ENCODE measurements around the gene DNAJC5G. TPM values are rescaled to one million over a fixed set of nuclear protein-coding genes. Genes with fewer than 3 reads are reported as not detected.

The DNAJC5G gene
- total and polyA plus RNA-seq, 2 donors (not counting 1 experiment from before 2014, with no cell fraction given) = not detected

DNA sequence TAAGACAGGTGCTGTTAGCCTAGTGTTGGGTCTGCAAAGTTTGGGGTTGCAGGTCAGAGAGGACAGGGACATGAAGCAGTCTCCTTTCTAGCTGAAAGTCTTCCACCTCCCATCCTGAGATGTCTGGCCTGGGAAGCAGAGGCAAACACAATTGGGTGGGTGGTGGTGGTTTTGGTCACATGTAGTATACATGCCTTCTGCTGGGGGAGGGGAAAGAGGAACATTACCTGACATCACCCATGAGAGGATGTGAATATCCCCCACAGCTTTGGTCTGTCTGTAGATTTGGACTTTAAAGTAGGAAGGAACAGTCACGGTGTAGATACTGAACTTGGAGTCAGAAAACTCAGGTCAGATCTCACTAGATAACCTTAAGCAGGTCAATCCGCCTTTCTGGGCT is 4.6 kb upstream of the DNAJC5G start:
- Histone ChIP-seq H3K4me3 (ENCODE audit: control extremely low read depth in 1 of 5, extremely low read depth in 1 of 5, insufficient read depth in 1 of 5, low read depth in 2 of 5, low read length in 4 of 5) (no peak overlapping the region), H2AFZ (ENCODE audit: insufficient read depth, low read depth, low read length, poor library complexity, severe bottlenecking) (no peak overlapping the region), H3K36me3 (replicated peaks in 1 of 2; ENCODE audit: control extremely low read depth in 1 of 2, control insufficient read depth in 1 of 2, extremely low read depth in 1 of 2, insufficient read depth in 2 of 2, low read length in 1 of 2) (no peaks in the 10 kb centered on the region), H3K9ac (ENCODE audit: low read length) (no peak overlapping the region), H3K27me3 (replicated peaks in 1 of 4; ENCODE audit: control extremely low read depth in 1 of 4, control insufficient read depth in 3 of 4, insufficient read depth in 4 of 4, low read length in 3 of 4) (peaks cover 0 to 27% (median 8%) of the 10 kb centered on the region in 4 experiments), H3K4me2 (replicated peaks; ENCODE audit: low read depth, low read length, poor library complexity, severe bottlenecking) (no peak overlapping the region), H3K9me3 (ENCODE audit: control extremely low read depth in 1 of 3, control insufficient read depth in 2 of 3, insufficient read depth in 1 of 3, low read length in 2 of 3) (no peaks in the 10 kb centered on the region), H3K27ac (ENCODE audit: low read length in 2 of 2) (no peak overlapping the region), H3K4me1 (ENCODE audit: control insufficient read depth in 2 of 2, insufficient read depth in 2 of 2, low read length in 2 of 2) (no peaks in the 10 kb centered on the region), H4K20me1 (ENCODE audit: control insufficient read depth, insufficient read depth, low read length, poor library complexity, severe bottlenecking) (no peaks in the 10 kb centered on the region), H3K79me2 (ENCODE audit: control insufficient read depth, insufficient read depth, low read length) (no peaks in the 10 kb centered on the region)
- Mint-ChIP-seq H3K27ac (no peak overlapping the region), H3K4me3 (no peak overlapping the region), H3K9me3 (ENCODE audit: insufficient read depth) (no peaks in the 10 kb centered on the region), H3K27me3 (peaks cover 29% of the 10 kb centered on the region), H3K4me1 (peaks cover under 1% of the 10 kb centered on the region)
- DNase-seq (no peak), ATAC-seq (ENCODE audit: low read depth) (no peak)
- intact Hi-C loops (cut with micrococcal nuclease) = no loop called here
- ChIA-PET CTCF (interaction anchor here (2.6 kb wide), 1 partner anchor 9 kb away, joined by 16 read pairs; no protein-coding TSS in a partner anchor), POLR2A (no interaction called here)
- WGBS (ENCODE audit: insufficient coverage) = 0% methylated on average over 1 of the region's 2 CpGs
- no peak for TF ChIP-seq EZH2 (IDR thresholded peaks at IDR 0.05; ENCODE audit: borderline replicate concordance, insufficient read depth, low read depth, low read length, poor library complexity, severe bottlenecking)
- TF ChIP-seq, protein P1, sequence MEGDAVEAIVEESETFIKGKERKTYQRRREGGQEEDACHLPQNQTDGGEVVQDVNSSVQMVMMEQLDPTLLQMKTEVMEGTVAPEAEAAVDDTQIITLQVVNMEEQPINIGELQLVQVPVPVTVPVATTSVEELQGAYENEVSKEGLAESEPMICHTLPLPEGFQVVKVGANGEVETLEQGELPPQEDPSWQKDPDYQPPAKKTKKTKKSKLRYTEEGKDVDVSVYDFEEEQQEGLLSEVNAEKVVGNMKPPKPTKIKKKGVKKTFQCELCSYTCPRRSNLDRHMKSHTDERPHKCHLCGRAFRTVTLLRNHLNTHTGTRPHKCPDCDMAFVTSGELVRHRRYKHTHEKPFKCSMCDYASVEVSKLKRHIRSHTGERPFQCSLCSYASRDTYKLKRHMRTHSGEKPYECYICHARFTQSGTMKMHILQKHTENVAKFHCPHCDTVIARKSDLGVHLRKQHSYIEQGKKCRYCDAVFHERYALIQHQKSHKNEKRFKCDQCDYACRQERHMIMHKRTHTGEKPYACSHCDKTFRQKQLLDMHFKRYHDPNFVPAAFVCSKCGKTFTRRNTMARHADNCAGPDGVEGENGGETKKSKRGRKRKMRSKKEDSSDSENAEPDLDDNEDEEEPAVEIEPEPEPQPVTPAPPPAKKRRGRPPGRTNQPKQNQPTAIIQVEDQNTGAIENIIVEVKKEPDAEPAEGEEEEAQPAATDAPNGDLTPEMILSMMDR (IDR thresholded peaks at IDR 0.05) = no peak

DNA sequence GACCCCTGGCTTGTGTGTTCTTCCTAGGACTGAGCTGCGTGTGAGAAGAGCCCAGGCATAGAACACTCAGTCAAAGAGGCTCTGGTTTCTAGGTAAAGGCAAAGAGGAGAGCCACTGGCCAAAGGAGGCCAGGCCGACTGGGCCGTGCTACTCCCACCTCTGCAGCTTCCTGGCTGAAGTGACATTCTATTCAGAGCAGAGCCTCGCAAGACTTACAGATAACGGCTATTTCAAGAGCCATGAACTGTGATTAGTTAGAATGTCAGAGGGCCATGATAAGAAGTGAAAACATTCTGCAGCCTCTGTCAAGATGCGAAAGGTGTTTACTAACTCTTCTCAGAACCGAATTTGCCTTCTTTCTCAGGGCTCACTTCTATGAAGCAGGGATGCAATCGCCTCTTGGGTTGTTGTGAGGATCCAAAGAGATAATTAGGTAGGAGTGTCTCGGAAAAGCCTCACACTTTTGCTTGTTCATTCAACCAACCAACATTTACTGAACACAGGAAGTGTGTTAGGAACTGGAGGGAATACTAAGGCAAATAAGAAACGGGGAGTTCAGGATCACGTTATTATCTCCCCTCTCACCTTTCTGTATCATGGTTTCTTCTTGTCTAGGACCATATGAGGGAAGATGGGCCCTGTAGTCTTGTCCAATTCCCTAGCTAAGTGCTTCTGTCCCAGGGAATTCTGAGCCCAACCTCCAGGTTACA is 3.4 kb upstream of the DNAJC5G start:
- Histone ChIP-seq H3K4me1 (ENCODE audit: control insufficient read depth in 2 of 2, insufficient read depth in 2 of 2, low read length in 2 of 2) (no peaks in the 10 kb centered on the region), H3K4me3 (ENCODE audit: control extremely low read depth in 1 of 5, extremely low read depth in 1 of 5, insufficient read depth in 1 of 5, low read depth in 2 of 5, low read length in 4 of 5) (no peak overlapping the region), H3K4me2 (replicated peaks; ENCODE audit: low read depth, low read length, poor library complexity, severe bottlenecking) (no peak overlapping the region), H4K20me1 (ENCODE audit: control insufficient read depth, insufficient read depth, low read length, poor library complexity, severe bottlenecking) (no peaks in the 10 kb centered on the region), H3K27ac (ENCODE audit: low read length in 2 of 2) (no peak overlapping the region), H3K79me2 (ENCODE audit: control insufficient read depth, insufficient read depth, low read length) (no peaks in the 10 kb centered on the region), H3K9ac (ENCODE audit: low read length) (no peak overlapping the region), H3K27me3 (replicated peaks in 1 of 4; ENCODE audit: control extremely low read depth in 1 of 4, control insufficient read depth in 3 of 4, insufficient read depth in 4 of 4, low read length in 3 of 4) (peaks cover 0 to 18% (median 6%) of the 10 kb centered on the region in 4 experiments), H3K36me3 (replicated peaks in 1 of 2; ENCODE audit: control extremely low read depth in 1 of 2, control insufficient read depth in 1 of 2, extremely low read depth in 1 of 2, insufficient read depth in 2 of 2, low read length in 1 of 2) (no peaks in the 10 kb centered on the region), H2AFZ (ENCODE audit: insufficient read depth, low read depth, low read length, poor library complexity, severe bottlenecking) (no peak overlapping the region), H3K9me3 (ENCODE audit: control extremely low read depth in 1 of 3, control insufficient read depth in 2 of 3, insufficient read depth in 1 of 3, low read length in 2 of 3) (no peaks in the 10 kb centered on the region)
- CTCF ChIA-PET = interaction anchor here (0.7 to 2.6 kb wide), 5 partner anchors 8 to 310 kb away, joined by 4 to 16 read pairs (median 5); no protein-coding TSS in a partner anchor
- intact Hi-C loops (cut with micrococcal nuclease) = no loop called here
- peaks cover 33% of the 10 kb centered on the region for H3K27me3 Mint-ChIP-seq
- DNase-seq (no peak), ATAC-seq (ENCODE audit: low read depth) (no peak)
- no peak overlapping the region for H3K27ac Mint-ChIP-seq
- H3K4me3 Mint-ChIP-seq = no peak overlapping the region
- H3K9me3 Mint-ChIP-seq (ENCODE audit: insufficient read depth) = no peaks in the 10 kb centered on the region
- TF ChIP-seq EZH2 (IDR thresholded peaks at IDR 0.05; ENCODE audit: borderline replicate concordance, insufficient read depth, low read depth, low read length, poor library complexity, severe bottlenecking) = no peak
- TF ChIP-seq, protein P1 (IDR thresholded peaks at IDR 0.05) = no peak
- 92% methylated on average over 4 of the region's 11 CpGs for WGBS (ENCODE audit: insufficient coverage)
- POLR2A ChIA-PET = no interaction called here
- no peaks in the 10 kb centered on the region for H3K4me1 Mint-ChIP-seq

Data from B cell (primary cell).